GM18858 (cell line): ENCODE measurements around the gene ANKRD18B.
"Not testable (repeated sequence)": the region's sequence is repeated elsewhere in the genome, so short reads cannot be mapped to it uniquely, and the experiment has no call there.

Source experiments
- ATAC-seq: cut with Tn5 transposase; IDR thresholded peaks from one replicate; pipeline ENCODE4 v1.9.1; 2021; ENCODE audit not compliant: unreplicated experiment

Gene ANKRD18B

GRCh38 chr9:33523397-33524305 is at the start of gene ANKRD18B:
TSS of gene ANKRD18B (plus strand) at chr9:33524251. CDS start at chr9:33524490, 239 bp downstream.
- ATAC-seq = not testable (repeated sequence)

- ATAC-seq = no peak
Measured at GRCh38 chr9:33475357-33475756, 48.7 kb upstream of the ANKRD18B start.

- ATAC-seq = no peak
Measured at GRCh38 chr9:33476503-33476902, 47.5 kb upstream of the ANKRD18B start.

GRCh38 chr9:33480106-33480505 is 43.9 kb upstream of the ANKRD18B start:
- no peak for ATAC-seq

- no peak for ATAC-seq
Measured at GRCh38 chr9:33480976-33481375, 43.1 kb upstream of the ANKRD18B start.

GRCh38 chr9:33485312-33485711 is 38.7 kb upstream of the ANKRD18B start:
- not testable (repeated sequence) for ATAC-seq

GRCh38 chr9:33489066-33489465 is 35.0 kb upstream of the ANKRD18B start:
- no peak for ATAC-seq

GRCh38 chr9:33493819-33494218 is 30.2 kb upstream of the ANKRD18B start:
- not testable (repeated sequence) for ATAC-seq

- ATAC-seq = no peak
Measured at GRCh38 chr9:33498387-33498786, 25.7 kb upstream of the ANKRD18B start.

GRCh38 chr9:33506626-33507370 is 17.3 kb upstream of the ANKRD18B start:
- ATAC-seq = no peak

GRCh38 chr9:33510262-33511183 is 13.5 kb upstream of the ANKRD18B start:
- no peak for ATAC-seq

- ATAC-seq = not testable (repeated sequence)
Measured at GRCh38 chr9:33511184-33511517, 12.9 kb upstream of the ANKRD18B start.

GRCh38 chr9:33512535-33512934 is 11.5 kb upstream of the ANKRD18B start:
- ATAC-seq = not testable (repeated sequence)

GRCh38 chr9:33515342-33515995 is 8.6 kb upstream of the ANKRD18B start:
- ATAC-seq = not testable (repeated sequence)

- not testable (repeated sequence) for ATAC-seq
Measured at GRCh38 chr9:33516397-33516796, 7.7 kb upstream of the ANKRD18B start.

GRCh38 chr9:33517373-33517772 is 6.7 kb upstream of the ANKRD18B start:
- no peak for ATAC-seq

- ATAC-seq = not testable (repeated sequence)
Measured at GRCh38 chr9:33517934-33518577, 6.0 kb upstream of the ANKRD18B start.

GRCh38 chr9:33521861-33522260 is 2.2 kb upstream of the ANKRD18B start:
- not testable (repeated sequence) for ATAC-seq

- no peak for ATAC-seq
Measured at GRCh38 chr9:33524306-33524947, 376 bp downstream of the ANKRD18B start.
